HepG2 (cell line): ENCODE measurements around the gene ACOT2. TPM values are rescaled to one million over a fixed set of nuclear protein-coding genes. Genes with fewer than 3 reads are reported as not detected.

Experiments used
- ATAC-seq: fragments of 200-7000 bp; cut with Tn5 transposase; 3 replicates; pipeline ENCODE4 v1.9.1; 2020; ENCODE audit warnings: mild to moderate bottlenecking, moderate library complexity
- BruUV-seq: library from RNA; stranded (reverse); fragments of 400-500 nt; replicated peaks from 2 replicates; lab custom pipeline; 2021; lab: Mats Ljungman, UMichigan
- CTCF ChIA-PET: fragments of 300-600 bp; formaldehyde crosslinking; extraction: SDS; loops from one replicate; lab custom pipeline; 2021; ENCODE audit warnings: low total read pairs, inconsistent platforms, low intra/inter-chr PET ratio; lab: Yijun Ruan, JAX
- POLR2A ChIA-PET: fragments of 350-600 bp; sonication (Branson Sonifier 250); formaldehyde crosslinking; loops from one replicate; lab custom pipeline; 2020; ENCODE audit warnings: antibody characterized with exemption, inconsistent platforms; lab: Yijun Ruan, JAX
- DNase-seq: peaks from one replicate; pipeline ENCODE4 v3.0.0-alpha.2; 2015; ENCODE audit warnings: low spot score
- FAIRE-seq: peaks from 3 replicates; lab custom pipeline; 2011; peaks lifted over from hg19 to GRCh38; lab: Jason Lieb, UNC
- H2AFZ ChIP-seq: one replicate; pipeline ENCODE4 v1.6.1; 2011; ENCODE audit warnings: low read length, inconsistent platforms
- H3K27ac ChIP-seq: fragments of 300-600 bp; 3 replicates; pipeline ENCODE4 v1.8.0; 2011; ENCODE audit warnings: mixed run types, mild to moderate bottlenecking, mixed read lengths, low read length, inconsistent platforms; ENCODE audit not compliant: insufficient read depth; ENCODE audit errors: extremely low read length
- H3K27me3 ChIP-seq, 2 experiments: fragments of 200-600 bp in 1 of 2; 2 replicates in 1 of 2; 3 replicates in 1 of 2; pipeline versions ENCODE4 v1.6.0 to v1.8.0; 2011; ENCODE audit warnings: low read length in 2 of 2, mild to moderate bottlenecking in 2 of 2, moderate library complexity in 2 of 2, inconsistent platforms in 1 of 2; ENCODE audit not compliant: insufficient read depth in 2 of 2, control insufficient read depth in 1 of 2
- H3K36me3 ChIP-seq, 2 experiments: fragments of 200-600 bp in 1 of 2; replicated peaks in 1 of 2; 2 replicates in 1 of 2; 3 replicates in 1 of 2; pipeline versions ENCODE4 v1.5.1 to v1.8.0; 2011; ENCODE audit warnings: low read length in 2 of 2, inconsistent platforms in 1 of 2; ENCODE audit not compliant: insufficient read depth in 2 of 2, control insufficient read depth in 1 of 2
- H3K4me1 ChIP-seq: 2 replicates; pipeline ENCODE4 v1.5.1; 2012; ENCODE audit warnings: low read length, inconsistent platforms; ENCODE audit not compliant: insufficient read depth
- H3K4me2 ChIP-seq: 2 replicates; pipeline ENCODE4 v1.6.0; 2011; ENCODE audit warnings: low read depth, low read length, inconsistent platforms
- H3K4me3 ChIP-seq, 3 experiments: fragments of 200-600 bp in 1 of 3; sonication (generic), shearing (Covaris generic) in 1 of 3; replicated peaks in 1 of 3; 2 replicates each; pipeline ENCODE4 v1.5.1; 2011 to 2016; ENCODE audit warnings: low read length in 3 of 3, inconsistent platforms in 2 of 3, low read depth in 2 of 3, mild to moderate bottlenecking in 2 of 3, control low read depth in 1 of 3, mixed read lengths in 1 of 3; ENCODE audit not compliant: insufficient read depth in 1 of 3
- H3K79me2 ChIP-seq: one replicate; pipeline ENCODE4 v1.6.1; 2011; ENCODE audit warnings: low read length, inconsistent platforms; ENCODE audit not compliant: insufficient read depth
- H3K9ac ChIP-seq: 2 replicates; pipeline ENCODE4 v1.6.0; 2011; ENCODE audit warnings: mild to moderate bottlenecking, low read depth, low read length, inconsistent platforms; ENCODE audit not compliant: insufficient read depth
- H3K9me3 ChIP-seq: 2 replicates; pipeline ENCODE4 v1.5.1; 2012; ENCODE audit warnings: mild to moderate bottlenecking, low read length
- H4K20me1 ChIP-seq: 2 replicates; pipeline ENCODE4 v1.6.0; 2011; ENCODE audit warnings: inconsistent platforms, mild to moderate bottlenecking, low read length, moderate library complexity; ENCODE audit not compliant: insufficient read depth
- NR2F2 ChIP-seq: IDR thresholded peaks from 2 replicates; pipeline ENCODE4 v1.6.1; 2012; ENCODE audit warnings: low read depth, inconsistent platforms, borderline replicate concordance
- REXO4 ChIP-seq: sonication (generic); formaldehyde crosslinking; IDR thresholded peaks from 2 replicates; pipeline ENCODE4 v1.8.0; 2022; ENCODE audit warnings: missing genetic modification reagents, mild to moderate bottlenecking, borderline replicate concordance
- ZFP36 ChIP-seq: fragments of 150-350 bp; IDR thresholded peaks from 2 replicates; pipeline ENCODE4 v1.6.1; 2018; ENCODE audit warnings: borderline replicate concordance, low read length, low read depth; ENCODE audit not compliant: partially characterized antibody
- ZNF501 ChIP-seq: sonication (generic); formaldehyde crosslinking; IDR thresholded peaks from 2 replicates; pipeline ENCODE4 v1.5.1; 2020; ENCODE audit warnings: mild to moderate bottlenecking, moderate library complexity, missing genetic modification reagents
- ZNF644 ChIP-seq: IDR thresholded peaks from 2 replicates; pipeline ENCODE4 v1.6.1; 2016; ENCODE audit warnings: low read depth
- WGBS: methylation state at CpG from one replicate; pipeline ENCODE4 v1.1.6; 2017; ENCODE audit warnings: low lambda C conversion rate; 5-methylcytosine and 5-hydroxymethylcytosine counted together
- in situ Hi-C: cut with HindIII; loops from 2 replicates; pipeline ENCODE4 v1.10.0; 2017; ENCODE audit warnings: low pct_unique_long_range_greater_than_20kb; ENCODE audit not compliant: extremely low pct_ligation_motif_present
- intact Hi-C: fragments of 100-400 bp; cut with micrococcal nuclease; formaldehyde crosslinking; loops from one replicate; pipeline ENCODE4 v1.10.0; 2022; ENCODE audit not compliant: unreplicated experiment
- polyA plus RNA-seq, 8 experiments: library from polyadenylated mRNA; depleted of rRNA in 3 of 8; stranded (reverse) in 7 of 8; unstranded in 1 of 8; fragments of >200 nt; fragmentation: Illumina TruSeq in 4 of 8; extraction: Trizol in 4 of 8; gene quantifications; 2 replicates each; pipeline versions ENCODE4 v1.2.1 to v1.2.3, GENCODE V29; 2011 to 2016; ENCODE audit warnings: low read depth in 4 of 8, missing spikeins in 1 of 8, mixed read lengths in 1 of 8; ENCODE audit not compliant: insufficient read depth in 1 of 8
- total RNA-seq, 5 experiments: library from RNA; depleted of rRNA; stranded (reverse); fragments of >200 nt; fragmentation: Illumina TruSeq; extraction: Trizol; gene quantifications; 2 replicates each; pipeline ENCODE4 v1.2.3, GENCODE V29; 2016; ENCODE audit warnings: low read depth in 1 of 5
- TF ChIP-seq, protein P1 (sequence below): sonication (generic); formaldehyde crosslinking; IDR thresholded peaks from 2 replicates; pipeline ENCODE4 v1.4.0; 2020; ENCODE audit warnings: mild to moderate bottlenecking, missing genetic modification reagents

ACOT2 gene
- total and polyA plus RNA-seq, 2 of the 13 experiments (the other 11 are each of a cell fraction or from before 2014, with no cell fraction given) = 60.0 to 110 TPM

DNA sequence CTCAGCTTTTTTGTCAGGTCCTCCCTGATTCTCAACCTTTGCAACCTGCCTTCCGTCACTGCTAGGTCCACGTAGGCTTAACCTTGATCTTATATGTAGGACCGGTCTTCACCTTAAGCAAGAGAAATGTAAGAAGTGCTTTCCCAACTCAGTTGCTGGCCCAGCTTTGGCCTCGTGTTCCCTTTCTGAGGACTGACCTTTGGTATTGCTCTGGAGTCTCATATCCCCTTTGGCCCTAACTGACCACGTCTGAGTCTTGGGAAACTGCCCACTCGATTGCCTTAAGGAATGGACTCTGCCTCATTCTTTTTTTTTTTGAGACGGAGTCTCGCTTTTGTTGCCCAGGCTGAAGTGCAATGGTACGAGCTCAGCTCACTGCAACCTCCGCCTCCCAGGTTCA, 51.3 kb downstream of the ACOT2 start:
- POLR2A ChIA-PET = interaction anchor here (1.5 kb wide), 1 partner anchor 10 kb away, joined by 3 read pairs; no protein-coding TSS in a partner anchor
- in situ Hi-C loops = no loop called here
- H3K9ac ChIP-seq = no peak overlapping the region
- no TSS peak for BruUV-seq
- WGBS = 23% methylated on average over 10 of the region's 10 CpGs
- no peaks in the 10 kb centered on the region for H3K36me3 ChIP-seq
- no peaks in the 10 kb centered on the region for H3K27me3 ChIP-seq
- FAIRE-seq (no peak), DNase-seq (no peak), ATAC-seq (no peak)
- H3K4me3 ChIP-seq = no peak overlapping the region
- intact Hi-C loops = no loop called here
- no peaks in the 10 kb centered on the region for H4K20me1 ChIP-seq
- H3K4me1 ChIP-seq = peaks cover 28% of the 10 kb centered on the region
- no peak overlapping the region for H3K27ac ChIP-seq
- H3K79me2 ChIP-seq = no peaks in the 10 kb centered on the region
- no peak overlapping the region for H2AFZ ChIP-seq
- CTCF ChIA-PET = no interaction called here
- no peaks in the 10 kb centered on the region for H3K9me3 ChIP-seq
- H3K4me2 ChIP-seq = peak overlapping the region; percentile 10; the same call in 1 of the 2 replicates
- TF ChIP-seq NR2F2 (no peak), ZNF644 (CRISPR knock-in tag) (no peak), ZFP36 (no peak), ZNF501 (CRISPR knock-in tag) (no peak), REXO4 (CRISPR knock-in tag) (no peak)
- TF ChIP-seq, protein P1, sequence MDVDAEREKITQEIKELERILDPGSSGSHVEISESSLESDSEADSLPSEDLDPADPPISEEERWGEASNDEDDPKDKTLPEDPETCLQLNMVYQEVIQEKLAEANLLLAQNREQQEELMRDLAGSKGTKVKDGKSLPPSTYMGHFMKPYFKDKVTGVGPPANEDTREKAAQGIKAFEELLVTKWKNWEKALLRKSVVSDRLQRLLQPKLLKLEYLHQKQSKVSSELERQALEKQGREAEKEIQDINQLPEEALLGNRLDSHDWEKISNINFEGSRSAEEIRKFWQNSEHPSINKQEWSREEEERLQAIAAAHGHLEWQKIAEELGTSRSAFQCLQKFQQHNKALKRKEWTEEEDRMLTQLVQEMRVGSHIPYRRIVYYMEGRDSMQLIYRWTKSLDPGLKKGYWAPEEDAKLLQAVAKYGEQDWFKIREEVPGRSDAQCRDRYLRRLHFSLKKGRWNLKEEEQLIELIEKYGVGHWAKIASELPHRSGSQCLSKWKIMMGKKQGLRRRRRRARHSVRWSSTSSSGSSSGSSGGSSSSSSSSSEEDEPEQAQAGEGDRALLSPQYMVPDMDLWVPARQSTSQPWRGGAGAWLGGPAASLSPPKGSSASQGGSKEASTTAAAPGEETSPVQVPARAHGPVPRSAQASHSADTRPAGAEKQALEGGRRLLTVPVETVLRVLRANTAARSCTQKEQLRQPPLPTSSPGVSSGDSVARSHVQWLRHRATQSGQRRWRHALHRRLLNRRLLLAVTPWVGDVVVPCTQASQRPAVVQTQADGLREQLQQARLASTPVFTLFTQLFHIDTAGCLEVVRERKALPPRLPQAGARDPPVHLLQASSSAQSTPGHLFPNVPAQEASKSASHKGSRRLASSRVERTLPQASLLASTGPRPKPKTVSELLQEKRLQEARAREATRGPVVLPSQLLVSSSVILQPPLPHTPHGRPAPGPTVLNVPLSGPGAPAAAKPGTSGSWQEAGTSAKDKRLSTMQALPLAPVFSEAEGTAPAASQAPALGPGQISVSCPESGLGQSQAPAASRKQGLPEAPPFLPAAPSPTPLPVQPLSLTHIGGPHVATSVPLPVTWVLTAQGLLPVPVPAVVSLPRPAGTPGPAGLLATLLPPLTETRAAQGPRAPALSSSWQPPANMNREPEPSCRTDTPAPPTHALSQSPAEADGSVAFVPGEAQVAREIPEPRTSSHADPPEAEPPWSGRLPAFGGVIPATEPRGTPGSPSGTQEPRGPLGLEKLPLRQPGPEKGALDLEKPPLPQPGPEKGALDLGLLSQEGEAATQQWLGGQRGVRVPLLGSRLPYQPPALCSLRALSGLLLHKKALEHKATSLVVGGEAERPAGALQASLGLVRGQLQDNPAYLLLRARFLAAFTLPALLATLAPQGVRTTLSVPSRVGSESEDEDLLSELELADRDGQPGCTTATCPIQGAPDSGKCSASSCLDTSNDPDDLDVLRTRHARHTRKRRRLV (CRISPR knock-in tag) = no peak
- TF ChIP-seq, all 625 proteins: peak for 0
